HG03045 (cell line): ENCODE measurements around the gene DDX49.
"Not testable (repeated sequence)": the region's sequence is repeated elsewhere in the genome, so short reads cannot be mapped to it uniquely, and the experiment has no call there.

Source experiments
- ATAC-seq: cut with Tn5 transposase; IDR thresholded peaks from one replicate; pipeline ENCODE4 v1.9.1; 2021; ENCODE audit warnings: mild to moderate bottlenecking, moderate library complexity; ENCODE audit not compliant: unreplicated experiment

DDX49 gene

GRCh38 chr19:18941628-18942354 lies 22.3 kb downstream of the DDX49 start:
- no peak for ATAC-seq

- no peak for ATAC-seq
Measured at GRCh38 chr19:18942692-18943091, 23.2 kb downstream of the DDX49 start.

- ATAC-seq = no peak
Measured at GRCh38 chr19:18943465-18943864, 23.9 kb downstream of the DDX49 start.

GRCh38 chr19:18945297-18945696 lies 25.8 kb downstream of the DDX49 start:
- no peak for ATAC-seq

- ATAC-seq = no peak
Measured at GRCh38 chr19:18946335-18946734, 26.8 kb downstream of the DDX49 start.

- ATAC-seq = no peak
Measured at GRCh38 chr19:18946918-18947317, 27.4 kb downstream of the DDX49 start.

- no peak for ATAC-seq
Measured at GRCh38 chr19:18948075-18948975, 28.8 kb downstream of the DDX49 start.

- ATAC-seq = no peak
Measured at GRCh38 chr19:18948976-18949356, 29.5 kb downstream of the DDX49 start.

GRCh38 chr19:18949858-18950257 lies 30.3 kb downstream of the DDX49 start:
- ATAC-seq = no peak

- ATAC-seq = no peak
Measured at GRCh38 chr19:18951721-18952281, 32.3 kb downstream of the DDX49 start.

GRCh38 chr19:18952364-18953003 lies 33.0 kb downstream of the DDX49 start:
- ATAC-seq = not testable (repeated sequence)

- no peak for ATAC-seq
Measured at GRCh38 chr19:18954094-18954493, 34.6 kb downstream of the DDX49 start.

GRCh38 chr19:18955042-18955441 lies 35.5 kb downstream of the DDX49 start:
- no peak for ATAC-seq

- no peak for ATAC-seq
Measured at GRCh38 chr19:18960370-18960769, 40.9 kb downstream of the DDX49 start.

- ATAC-seq = no peak
Measured at GRCh38 chr19:18961767-18962620, 42.5 kb downstream of the DDX49 start.

- no peak for ATAC-seq
Measured at GRCh38 chr19:18964121-18964520, 44.6 kb downstream of the DDX49 start.

GRCh38 chr19:18966307-18966706 lies 46.8 kb downstream of the DDX49 start:
- ATAC-seq = no peak

GRCh38 chr19:18967358-18968146 lies 48.0 kb downstream of the DDX49 start:
- no peak for ATAC-seq

- ATAC-seq = no peak
Measured at GRCh38 chr19:18969931-18970659, 50.6 kb downstream of the DDX49 start.
